ENCODE measurements around the gene KRT33B.
"Not testable (repeated sequence)": the region's sequence is repeated elsewhere in the genome, so short reads cannot be mapped to it uniquely, and the experiment has no call there.

The KRT33B gene

GRCh38 chr17:41347869-41348760, 21.5 kb downstream of the KRT33B start:
- DNase-seq (ENCODE audit: low read depth in 3 of 3) = no peak

GRCh38 chr17:41346421-41346820, 23.2 kb downstream of the KRT33B start:
- not testable (repeated sequence) for DNase-seq (ENCODE audit: low read depth in 3 of 3)

- no peak for DNase-seq (ENCODE audit: low read depth in 3 of 3)
Observed at GRCh38 chr17:41345992-41346391, 23.6 kb downstream of the KRT33B start.

- no peak for DNase-seq (ENCODE audit: low read depth in 3 of 3)
Observed at GRCh38 chr17:41343029-41343428, 26.6 kb downstream of the KRT33B start.

GRCh38 chr17:41340934-41341861, 28.4 kb downstream of the KRT33B start:
- peak in 1 of 3 donors; percentile 34 for DNase-seq (ENCODE audit: low read depth in 3 of 3)

GRCh38 chr17:41340494-41340893, 29.1 kb downstream of the KRT33B start:
- no peak for DNase-seq (ENCODE audit: low read depth in 3 of 3)

- no peak for DNase-seq (ENCODE audit: low read depth in 3 of 3)
Observed at GRCh38 chr17:41339571-41340172, 29.9 kb downstream of the KRT33B start.

- DNase-seq (ENCODE audit: low read depth in 3 of 3) = no peak
Observed at GRCh38 chr17:41338961-41339485, 30.6 kb downstream of the KRT33B start.

- no peak for DNase-seq (ENCODE audit: low read depth in 3 of 3)
Observed at GRCh38 chr17:41335747-41336146, 33.9 kb downstream of the KRT33B start.

- no peak for DNase-seq (ENCODE audit: low read depth in 3 of 3)
Observed at GRCh38 chr17:41334385-41335305, 35.0 kb downstream of the KRT33B start.

GRCh38 chr17:41333836-41334235, 35.8 kb downstream of the KRT33B start:
- DNase-seq (ENCODE audit: low read depth in 3 of 3) = no peak

GRCh38 chr17:41333098-41333497, 36.5 kb downstream of the KRT33B start:
- no peak for DNase-seq (ENCODE audit: low read depth in 3 of 3)

GRCh38 chr17:41332239-41332638, 37.4 kb downstream of the KRT33B start:
- DNase-seq (ENCODE audit: low read depth in 3 of 3) = no peak

GRCh38 chr17:41331606-41332005, 38.0 kb downstream of the KRT33B start:
- no peak for DNase-seq (ENCODE audit: low read depth in 3 of 3)

- no peak for DNase-seq (ENCODE audit: low read depth in 3 of 3)
Observed at GRCh38 chr17:41329279-41329948, 40.2 kb downstream of the KRT33B start.

GRCh38 chr17:41328207-41328606, 41.4 kb downstream of the KRT33B start:
- DNase-seq (ENCODE audit: low read depth in 3 of 3) = no peak

GRCh38 chr17:41327411-41328120, 42.0 kb downstream of the KRT33B start:
- DNase-seq (ENCODE audit: low read depth in 3 of 3) = no peak

- DNase-seq (ENCODE audit: low read depth in 3 of 3) = no peak
Observed at GRCh38 chr17:41326173-41327145, 43.2 kb downstream of the KRT33B start.
